Measurements from ENCODE around the gene PLEKHM2. TPM values are rescaled to one million over a fixed set of nuclear protein-coding genes. Genes with fewer than 3 reads are reported as not detected.
A peak's percentile ranks its signal among the peaks of the same experiment; 100 is the strongest.

Gene PLEKHM2
- total RNA-seq, 4 donors from 2014 or later = 34.4 to 81.1 (median 50.0) TPM

GRCh38 chr1:15738416-15739113 lies 54.4 kb downstream of the PLEKHM2 start:
- DNase-seq (ENCODE audit: low spot score) = no peak
- ATAC-seq (ENCODE audit: low FRiP score) = no peak
- no peak for TF ChIP-seq CTCF (IDR thresholded peaks at IDR 0.05)

GRCh38 chr1:15739259-15739658 lies 55.1 kb downstream of the PLEKHM2 start:
- TF ChIP-seq CTCF (IDR thresholded peaks at IDR 0.05) = no peak
- ATAC-seq (ENCODE audit: low FRiP score) (no peak), DNase-seq (ENCODE audit: low spot score) (no peak)

DNA sequence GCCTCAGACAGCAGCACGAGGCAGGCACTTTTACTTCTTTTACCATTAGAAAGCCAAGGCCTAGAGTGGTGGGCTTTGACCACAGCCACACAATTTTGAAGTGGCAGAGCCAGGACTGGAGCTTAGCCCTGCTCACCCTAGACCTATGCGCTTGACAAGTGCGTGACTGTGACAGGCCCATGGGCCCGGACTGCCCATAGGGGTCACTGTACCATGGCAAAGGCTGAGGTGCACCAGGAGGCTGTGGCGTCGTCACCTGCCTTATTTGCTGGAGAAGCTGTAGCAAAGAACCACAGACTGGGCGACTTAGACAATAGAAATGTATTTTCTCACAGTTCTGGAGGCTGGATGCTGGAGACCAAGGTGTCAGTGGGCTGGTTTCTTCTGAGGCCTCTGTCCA lies 55.6 kb downstream of the PLEKHM2 start:
- DNase-seq (ENCODE audit: low spot score) (no peak), ATAC-seq (ENCODE audit: low FRiP score) (no peak)
- no peak for TF ChIP-seq CTCF (IDR thresholded peaks at IDR 0.05)

DNA sequence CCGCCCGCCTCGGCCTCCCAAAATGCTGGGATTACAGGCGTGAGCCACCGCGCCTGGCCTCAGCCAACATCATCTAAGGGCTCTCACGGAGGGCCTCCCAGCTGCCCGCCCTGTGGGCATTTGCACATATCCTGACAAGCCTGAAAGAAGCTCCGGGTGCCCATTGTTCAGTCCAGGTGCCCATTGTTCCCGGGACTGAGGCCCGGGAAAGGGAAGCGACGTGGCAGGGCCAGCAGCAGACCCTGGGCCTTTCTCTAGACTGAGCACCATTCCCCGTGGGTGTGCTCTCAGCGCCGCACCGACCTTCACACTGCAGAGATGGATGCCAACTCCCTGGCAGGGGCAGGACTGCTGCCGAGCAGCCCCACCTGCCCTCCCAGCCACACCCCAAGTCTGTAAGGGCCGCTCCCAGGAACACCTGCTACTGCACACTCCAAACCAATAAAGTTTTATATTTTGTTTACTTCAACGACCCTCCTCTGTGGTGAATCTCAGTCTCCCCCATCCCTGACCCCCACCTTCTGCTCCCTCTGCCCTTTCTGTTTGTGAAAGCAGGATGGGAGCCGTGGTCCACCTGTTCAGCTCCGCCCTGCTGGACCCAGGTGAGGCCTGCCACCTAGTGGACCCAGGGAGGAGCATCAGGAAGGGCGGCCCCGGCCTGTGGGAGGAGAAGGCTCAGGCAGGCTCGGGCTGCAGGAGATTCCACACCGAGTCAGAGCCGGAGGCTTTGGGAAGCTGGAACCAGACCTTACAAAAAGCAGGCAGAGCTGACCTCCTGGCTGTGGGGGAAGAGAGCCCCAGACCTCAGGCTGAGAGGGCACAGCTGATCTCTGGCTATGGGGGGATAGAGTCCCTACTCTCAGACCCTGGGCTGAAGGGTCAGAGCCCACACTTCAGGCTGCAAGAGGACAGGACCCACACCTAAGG lies 57.1 kb downstream of the PLEKHM2 start:
- peak; percentile 91 for ATAC-seq (ENCODE audit: low FRiP score)
- TF ChIP-seq CTCF (IDR thresholded peaks at IDR 0.05) = peak in 1 of 3 donors; percentile 8
- DNase-seq (ENCODE audit: low spot score) = peak; percentile 29

DNA sequence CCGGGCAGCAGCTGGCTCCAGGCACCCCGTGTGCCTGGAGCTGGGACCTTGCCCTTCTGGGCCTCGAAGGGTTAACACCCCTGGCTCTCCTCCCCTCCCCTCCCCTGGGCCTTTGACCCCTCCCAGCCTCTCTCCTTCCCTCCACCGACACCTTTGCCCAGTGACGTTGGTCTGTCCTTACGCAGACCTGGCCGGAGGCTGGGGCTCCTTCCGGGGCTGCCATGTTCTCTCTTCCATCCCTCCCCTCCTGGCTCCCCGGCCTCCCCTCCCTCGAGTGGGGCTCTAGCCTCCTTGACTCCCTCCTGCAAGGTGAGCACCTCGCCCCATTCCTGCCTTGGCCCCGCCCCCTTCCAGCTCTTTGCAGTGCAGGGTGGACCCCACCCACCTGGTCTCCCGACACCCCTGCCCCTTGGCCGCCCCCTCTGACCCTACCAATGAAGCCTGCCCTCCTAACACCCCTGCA lies 58.2 kb downstream of the PLEKHM2 start, which contains the start of gene TMEM82:
Gene TMEM82, plus strand, starts transcription at position 161 of the 463 bp plus-strand sequence. Its CDS starts 61 bp downstream, at position 222.
- TF ChIP-seq CTCF (IDR thresholded peaks at IDR 0.05) = no peak
- ATAC-seq (ENCODE audit: low FRiP score) = no peak
- no peak for DNase-seq (ENCODE audit: low spot score)

DNA sequence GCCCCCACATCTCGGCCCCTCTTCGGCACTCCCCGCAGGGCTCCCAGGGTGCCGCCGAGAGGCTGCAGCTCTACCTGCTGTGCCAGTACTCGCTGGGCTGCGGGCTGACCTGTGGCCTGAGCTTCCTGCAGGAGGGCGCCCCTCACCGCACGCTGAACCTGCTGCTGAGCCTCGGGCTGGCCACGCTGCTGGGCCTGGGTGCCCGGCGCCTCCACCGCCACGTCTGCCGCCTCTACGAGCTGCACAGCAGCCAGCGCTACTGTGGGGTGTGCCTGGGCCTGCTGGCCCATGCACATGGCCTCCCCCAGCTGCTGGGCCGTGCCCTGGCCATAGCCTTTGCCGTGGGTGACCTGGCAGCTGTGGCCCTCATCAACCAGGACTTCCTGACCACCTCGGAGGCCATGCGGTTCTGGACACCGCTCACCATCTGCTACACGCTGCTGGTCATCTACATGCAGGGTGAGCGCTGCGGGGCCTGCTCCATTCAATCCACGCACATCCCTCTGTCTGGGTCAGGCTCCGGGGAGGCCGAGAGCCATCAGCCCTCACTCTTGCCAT lies 60.1 kb downstream of the PLEKHM2 start:
- ATAC-seq (ENCODE audit: low FRiP score) (no peak), DNase-seq (ENCODE audit: low spot score) (no peak)
- TF ChIP-seq CTCF (IDR thresholded peaks at IDR 0.05) = no peak
